GM12874 (cell line): ENCODE data around the gene KRT28.

Source experiments
- CTCF ChIP-seq: IDR thresholded peaks from 2 replicates; pipeline ENCODE4 v1.5.1; 2011; ENCODE audit warnings: low read depth, mild to moderate bottlenecking, control low read depth, low read length, moderate library complexity; ENCODE audit not compliant: insufficient read depth

Gene KRT28

GRCh38 chr17:40818343-40818732 lies 18.6 kb upstream of the KRT28 start:
- TF ChIP-seq CTCF = no peak

- no peak for TF ChIP-seq CTCF
These were observed 17.4 kb upstream of the KRT28 start for GRCh38 chr17:40817103-40817682.

- TF ChIP-seq CTCF = no peak
These were observed 16.8 kb upstream of the KRT28 start for GRCh38 chr17:40816569-40816968.

GRCh38 chr17:40815381-40815780 lies 15.6 kb upstream of the KRT28 start:
- TF ChIP-seq CTCF = no peak

- no peak for TF ChIP-seq CTCF
These were observed 14.0 kb upstream of the KRT28 start for GRCh38 chr17:40813804-40814203.

- no peak for TF ChIP-seq CTCF
These were observed 12.9 kb upstream of the KRT28 start for GRCh38 chr17:40812639-40813038.

GRCh38 chr17:40810494-40810893 lies 10.7 kb upstream of the KRT28 start:
- TF ChIP-seq CTCF = no peak

- TF ChIP-seq CTCF = no peak
These were observed 10.1 kb upstream of the KRT28 start for GRCh38 chr17:40809721-40810421.
